Stimulated activated naive CD4-positive, alpha-beta T cell (primary cell): Measurements from ENCODE around the gene CCDC187.

Experiments
- DNase-seq, 6 experiments: peaks; one replicate each; lab custom pipeline; 2025; lab: John Stamatoyannopoulos, UW

CCDC187 gene

GRCh38 chr9:136252846-136253245 is 51.0 kb downstream of the CCDC187 start:
- DNase-seq: no peak

DNA sequence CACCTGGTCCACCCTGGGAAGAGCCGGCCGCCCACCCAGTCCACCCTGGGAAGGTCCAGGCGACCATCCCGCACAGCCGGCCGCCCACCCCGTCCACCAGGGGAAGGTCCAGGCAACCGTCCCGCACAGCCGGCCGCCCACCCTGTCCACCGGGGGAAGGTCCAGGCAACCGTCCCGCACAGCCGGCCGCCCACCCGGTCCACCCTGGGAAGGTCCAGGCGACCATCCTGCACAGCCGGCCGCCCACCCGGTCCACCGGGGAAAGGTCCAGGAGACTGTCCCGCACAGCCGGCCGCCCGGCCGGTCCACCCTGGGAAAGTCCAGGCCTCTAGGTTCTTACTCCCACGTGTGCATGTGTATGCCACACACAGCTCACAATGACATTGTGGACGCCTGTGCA is 51.6 kb downstream of the CCDC187 start:
- DNase-seq: no peak

DNA sequence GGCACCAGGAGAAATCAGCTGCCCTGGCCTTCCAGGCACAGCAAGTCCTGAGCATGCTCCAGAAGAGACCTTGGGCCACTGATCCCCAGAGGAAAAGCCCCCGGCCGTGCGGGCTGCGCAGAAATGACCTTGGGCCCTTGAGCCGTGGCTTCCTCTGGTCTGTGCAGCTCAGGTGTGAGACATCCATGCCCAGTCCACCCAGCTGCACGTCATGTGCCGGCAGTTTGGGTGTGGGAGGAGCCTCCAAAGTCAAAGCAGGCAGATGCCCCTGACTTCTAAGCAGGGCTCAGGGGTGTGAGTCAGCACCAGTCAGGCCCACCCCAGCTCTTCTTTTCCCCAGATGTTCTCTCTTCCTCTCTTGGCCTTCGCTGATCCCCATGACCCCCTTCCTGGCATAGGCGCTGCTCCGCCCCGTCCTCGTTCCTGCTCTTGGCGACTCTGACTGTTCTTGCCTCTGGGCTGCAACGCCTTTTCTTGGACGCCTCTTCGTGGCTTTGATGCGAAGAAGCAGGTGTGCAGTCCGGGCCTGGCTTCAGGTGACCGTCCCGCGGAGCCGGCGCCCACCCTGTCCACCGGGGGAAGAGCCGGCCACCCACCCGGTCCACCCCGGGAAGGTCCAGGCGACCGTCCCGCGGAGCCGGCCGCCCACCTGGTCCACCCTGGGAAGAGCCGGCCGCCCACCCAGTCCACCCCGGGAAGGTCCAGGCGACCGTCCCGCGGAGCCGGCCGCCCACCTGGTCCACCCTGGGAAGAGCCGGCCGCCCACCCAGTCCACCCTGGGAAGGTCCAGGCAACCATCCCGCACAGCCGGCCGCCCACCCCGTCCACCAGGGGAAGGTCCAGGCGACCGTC is 52.4 kb downstream of the CCDC187 start:
- DNase-seq: no peak

DNA sequence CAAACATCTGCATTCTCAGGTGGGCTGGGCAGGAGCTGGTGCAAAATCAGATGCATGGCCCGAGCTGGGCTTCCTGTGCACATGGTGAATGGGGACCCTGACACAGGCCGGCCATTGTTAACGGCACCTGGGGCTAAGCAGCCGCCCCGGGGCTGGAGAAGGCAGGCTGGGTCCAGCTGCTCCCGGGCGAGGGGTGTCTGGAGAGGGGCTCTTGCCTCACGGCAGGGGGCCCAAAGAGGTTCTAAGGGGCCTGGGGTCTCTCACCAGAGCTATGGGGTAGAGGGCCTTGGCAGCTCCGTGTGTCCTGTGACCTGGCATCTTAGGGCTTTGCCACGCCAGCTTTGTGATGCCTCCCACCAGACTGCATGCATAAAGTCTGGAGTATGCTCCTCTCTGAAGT is 53.2 kb downstream of the CCDC187 start:
- no peak for DNase-seq

DNA sequence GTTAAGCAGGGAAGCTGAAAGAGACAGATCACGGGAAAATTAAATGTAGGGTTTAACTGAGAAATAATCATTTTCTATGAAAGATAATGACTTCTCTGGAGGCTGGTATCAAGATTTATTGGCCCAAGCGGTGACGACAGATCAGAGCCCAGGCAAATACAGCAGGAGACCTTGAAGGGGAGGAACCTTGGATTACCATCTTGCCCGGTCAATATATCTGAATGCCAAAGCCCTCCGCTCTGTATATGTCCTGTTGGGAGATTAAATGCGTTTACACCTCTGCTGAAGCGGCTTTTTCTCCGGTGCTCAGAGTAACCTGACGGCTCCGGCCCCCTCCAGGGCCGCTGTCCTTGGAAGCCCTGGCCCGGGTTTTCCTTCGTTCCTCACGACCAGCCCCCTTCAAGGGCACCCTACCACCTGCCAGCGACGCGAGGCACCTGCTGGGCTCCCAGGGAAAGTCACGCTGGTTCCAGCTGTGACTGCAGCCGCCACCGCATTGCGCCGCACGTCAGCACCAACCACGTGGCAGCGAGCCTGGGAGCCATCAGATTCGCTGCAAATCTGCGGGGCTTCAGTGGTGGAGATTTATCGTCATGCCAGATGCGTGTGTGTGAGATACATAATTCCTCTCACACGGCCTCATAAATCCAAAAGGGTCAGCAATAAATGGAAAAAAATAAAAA is 53.9 kb downstream of the CCDC187 start:
- no peak for DNase-seq

- DNase-seq: no peak
These were observed 54.7 kb downstream of the CCDC187 start for GRCh38 chr9:136248951-136249876.

- no peak for DNase-seq
These were observed 55.8 kb downstream of the CCDC187 start for GRCh38 chr9:136247947-136248637.

- no peak for DNase-seq
These were observed 56.4 kb downstream of the CCDC187 start for GRCh38 chr9:136247551-136247916.

GRCh38 chr9:136246849-136247550 is 56.9 kb downstream of the CCDC187 start:
- DNase-seq: no peak

GRCh38 chr9:136245219-136246150 is 58.4 kb downstream of the CCDC187 start, which contains the start of gene QSOX2:
QSOX2 (minus strand) TSS chr9:136245812; CDS start chr9:136245803, 9 bp downstream.
- DNase-seq: peak; percentile 79 to 92 (median 84)

- DNase-seq: no peak
These were observed 59.0 kb downstream of the CCDC187 start for GRCh38 chr9:136244969-136245218.

DNA sequence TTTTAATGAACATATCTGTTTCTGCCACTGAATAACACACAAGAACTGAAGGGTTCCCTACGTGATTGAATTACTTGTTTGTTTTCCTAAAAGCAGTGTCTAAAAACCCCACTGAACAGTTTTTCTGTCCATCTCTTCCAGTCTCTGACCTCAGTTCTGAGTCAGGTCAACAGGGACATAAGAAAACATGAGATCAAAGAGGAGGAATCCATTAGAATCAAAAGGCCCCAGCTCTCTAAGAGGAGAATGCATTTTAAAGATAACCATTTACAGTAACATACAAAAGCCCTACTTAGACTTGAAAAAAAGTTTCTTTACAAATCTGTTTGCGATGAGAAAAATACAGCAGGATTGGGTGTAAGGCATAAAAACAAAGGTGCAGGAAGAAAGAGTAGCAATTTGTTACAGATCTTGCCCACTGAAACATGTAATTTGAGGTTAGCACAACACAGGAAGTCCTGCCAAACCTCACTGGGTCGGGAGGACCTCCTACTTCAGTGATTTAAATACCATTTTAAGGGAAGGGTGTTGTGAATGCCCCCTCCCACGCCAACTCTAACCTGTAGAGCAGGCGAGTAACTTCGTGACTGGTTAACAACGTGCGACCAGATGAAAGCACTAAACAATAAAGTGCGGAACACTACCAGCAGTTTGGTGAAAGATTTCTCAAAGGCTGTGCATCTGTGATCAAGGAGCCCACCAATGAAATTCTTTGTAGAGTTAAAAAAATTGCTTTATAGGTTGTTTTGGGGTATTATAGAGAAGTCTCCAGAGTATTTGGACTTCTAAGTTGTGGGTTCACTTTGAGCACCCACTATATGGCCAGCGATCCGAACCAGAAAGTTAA is 59.5 kb downstream of the CCDC187 start:
- DNase-seq: peak in 5 of 6 experiments; percentile 12 to 57 (median 28)

- no peak for DNase-seq
These were observed 60.3 kb downstream of the CCDC187 start for GRCh38 chr9:136243631-136244030.

DNA sequence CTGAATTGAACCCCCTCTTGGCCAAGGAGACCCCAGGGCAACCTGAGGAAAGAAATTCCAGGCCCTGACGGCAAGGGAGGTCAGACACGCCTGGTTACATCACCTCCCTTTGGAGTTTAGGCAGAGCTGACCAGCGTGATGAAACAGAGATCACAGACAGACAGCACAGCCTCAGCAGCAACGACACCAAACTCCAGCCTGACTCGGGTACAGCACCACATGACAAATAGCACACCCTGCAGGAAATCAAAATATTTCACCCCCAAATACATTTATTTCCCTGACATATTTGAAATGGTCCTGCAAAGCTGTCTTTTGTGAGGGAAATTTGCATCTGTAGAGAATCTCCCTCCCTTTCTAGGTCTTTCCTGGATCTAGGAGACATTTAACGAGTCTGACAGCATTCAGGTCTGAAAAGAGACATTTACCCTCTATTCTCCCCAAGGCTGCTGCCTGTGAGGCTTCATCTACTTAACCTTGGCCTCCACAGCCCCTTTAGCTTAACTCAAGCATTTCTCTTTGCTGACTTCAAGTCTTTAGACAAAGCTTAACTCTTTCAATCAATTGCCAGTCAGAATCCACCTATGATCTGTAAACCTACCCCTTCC is 60.9 kb downstream of the CCDC187 start:
- DNase-seq: no peak

DNA sequence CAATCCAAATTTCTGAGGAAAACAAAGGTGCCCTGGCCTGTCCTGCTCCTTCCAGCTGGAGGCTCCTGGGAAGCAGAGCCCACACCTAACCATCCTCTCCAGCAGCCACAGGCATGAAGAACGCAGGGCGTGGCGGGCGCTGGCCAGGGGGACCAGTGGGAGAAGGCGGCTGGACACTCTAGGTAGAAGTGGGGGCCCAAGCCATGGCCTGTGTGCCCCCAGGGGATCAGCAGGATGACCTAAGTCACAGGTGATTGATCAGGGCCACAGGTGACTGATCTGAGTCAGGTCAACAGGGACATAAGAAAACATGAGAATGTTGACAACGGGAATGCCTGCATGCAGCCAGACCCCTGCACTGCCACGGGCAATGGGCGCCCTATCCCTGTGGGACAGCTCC is 61.6 kb downstream of the CCDC187 start:
- DNase-seq: no peak

DNA sequence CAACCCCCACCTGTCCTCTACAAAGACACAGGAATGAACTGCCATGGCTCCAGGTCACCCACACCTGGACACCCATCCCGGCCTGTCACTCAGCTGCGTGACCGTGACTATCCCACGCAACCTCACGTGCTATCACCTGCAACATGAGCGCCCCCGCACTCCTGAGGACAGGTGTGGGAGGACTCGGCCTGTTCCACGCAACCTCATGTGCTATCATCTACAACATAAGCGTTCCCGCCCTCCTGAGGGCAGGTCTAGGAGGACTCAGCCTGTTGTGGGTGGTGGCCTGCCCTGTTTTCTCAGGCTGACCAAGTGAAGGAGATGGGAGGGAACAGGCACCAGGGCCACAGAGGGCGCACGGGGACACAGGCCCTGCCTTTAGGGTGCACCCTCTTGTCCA is 62.4 kb downstream of the CCDC187 start:
- no peak for DNase-seq

GRCh38 chr9:136240941-136241340 is 63.0 kb downstream of the CCDC187 start:
- DNase-seq: no peak

GRCh38 chr9:136239983-136240330 is 63.9 kb downstream of the CCDC187 start:
- no peak for DNase-seq
